Ectodermal cell (in vitro differentiated cells): Measurements from ENCODE around the gene P2RX3.

Experiments used
- H3K27ac ChIP-seq: 2 replicates; pipeline ENCODE4 v1.7.0; 2013; ENCODE audit warnings: mild to moderate bottlenecking, low read depth, low read length; ENCODE audit not compliant: insufficient read depth, poor library complexity, severe bottlenecking
- H3K27me3 ChIP-seq: 2 replicates; pipeline ENCODE4 v1.7.0; 2013; ENCODE audit warnings: mild to moderate bottlenecking, low read length; ENCODE audit not compliant: insufficient read depth, control insufficient read depth, poor library complexity, severe bottlenecking
- H3K36me3 ChIP-seq: one replicate; pipeline ENCODE4 v1.7.0; 2013; ENCODE audit warnings: low read length; ENCODE audit not compliant: control insufficient read depth, insufficient read depth
- H3K4me1 ChIP-seq: one replicate; pipeline ENCODE4 v1.7.0; 2013; ENCODE audit warnings: low read length; ENCODE audit not compliant: control insufficient read depth, insufficient read depth
- H3K4me3 ChIP-seq: 2 replicates; pipeline ENCODE4 v1.7.0; 2013; ENCODE audit warnings: low read depth, low read length, control low read depth; ENCODE audit not compliant: insufficient read depth
- H3K9me3 ChIP-seq: 2 replicates; pipeline ENCODE4 v1.7.0; 2013; ENCODE audit warnings: mild to moderate bottlenecking, low read length, moderate library complexity; ENCODE audit not compliant: control insufficient read depth
- WGBS, 2 experiments: methylation state at CpG; one replicate each; pipeline ENCODE4 v1.1.7; 2013; ENCODE audit warnings: missing lambda C conversion rate in 2 of 2; 5-methylcytosine and 5-hydroxymethylcytosine counted together

Gene P2RX3

GRCh38 chr11:57380975-57381374 lies 42.8 kb downstream of the P2RX3 start, which contains the start of gene PRG3:
Gene PRG3, minus strand, starts transcription at chr11:57381150. Its CDS starts 442 bp downstream, at chr11:57380708.
- WGBS, 2 experiments: 73 to 76% methylated on average over 2 of the region's 2 CpGs
- peaks cover 4% of the 10 kb centered on the region for H3K27me3 ChIP-seq
- no peaks in the 10 kb centered on the region for H3K4me1 ChIP-seq

GRCh38 chr11:57386178-57386940 lies 48.2 kb downstream of the P2RX3 start:
- 84% methylated on average over 4 to 5 of the region's 5 CpGs for WGBS, 2 experiments
- H3K27me3 ChIP-seq: peaks cover 7% of the 10 kb centered on the region

More at GRCh38 chr11:57380975-57381374, 42.8 kb downstream of the P2RX3 start, which contains the start of gene PRG3:
- no peaks in the 10 kb centered on the region for H3K9me3 ChIP-seq
- no peaks in the 10 kb centered on the region for H3K36me3 ChIP-seq
- no peak within 1 kb of the TSS for H3K4me3 ChIP-seq
- no peak within 1 kb of the TSS for H3K27ac ChIP-seq

GRCh38 chr11:57387289-57388030 lies 49.3 kb downstream of the P2RX3 start:
- Histone ChIP-seq H3K27me3 (peaks cover 7% of the 10 kb centered on the region), H3K27ac (no peak overlapping the region)
- 81 to 82% methylated on average over 16 of the region's 16 CpGs for WGBS, 2 experiments

More at GRCh38 chr11:57386178-57386940, 48.2 kb downstream of the P2RX3 start:
- no peak overlapping the region for H3K4me3 ChIP-seq
- no peaks in the 10 kb centered on the region for H3K9me3 ChIP-seq
- H3K4me1 ChIP-seq: no peaks in the 10 kb centered on the region
- no peak overlapping the region for H3K27ac ChIP-seq
- H3K36me3 ChIP-seq: no peaks in the 10 kb centered on the region

GRCh38 chr11:57390535-57390934 lies 52.4 kb downstream of the P2RX3 start, which contains the start of gene PRG2:
Gene PRG2, minus strand, starts transcription at chr11:57390650. Its CDS starts 706 bp downstream, at chr11:57389944.
- H3K4me1 ChIP-seq: no peaks in the 10 kb centered on the region
- H3K36me3 ChIP-seq: no peaks in the 10 kb centered on the region
- peaks cover 7% of the 10 kb centered on the region for H3K27me3 ChIP-seq

More at GRCh38 chr11:57387289-57388030, 49.3 kb downstream of the P2RX3 start:
- H3K9me3 ChIP-seq: no peaks in the 10 kb centered on the region
- no peaks in the 10 kb centered on the region for H3K36me3 ChIP-seq
- no peaks in the 10 kb centered on the region for H3K4me1 ChIP-seq
- no peak overlapping the region for H3K4me3 ChIP-seq

GRCh38 chr11:57391111-57391510 lies 53.0 kb downstream of the P2RX3 start:
- Histone ChIP-seq H3K36me3 (no peaks in the 10 kb centered on the region), H3K4me3 (no peak overlapping the region), H3K27ac (no peak overlapping the region), H3K27me3 (peaks cover 7% of the 10 kb centered on the region), H3K4me1 (no peaks in the 10 kb centered on the region), H3K9me3 (no peaks in the 10 kb centered on the region)
- WGBS, 2 experiments: 94% methylated on average over 2 to 3 of the region's 3 CpGs

More at GRCh38 chr11:57390535-57390934, 52.4 kb downstream of the P2RX3 start, which contains the start of gene PRG2:
- WGBS, 2 experiments: 71 to 81% methylated on average over 2 of the region's 2 CpGs
- H3K9me3 ChIP-seq: no peaks in the 10 kb centered on the region
- H3K4me3 ChIP-seq: no peak within 1 kb of the TSS
- no peak within 1 kb of the TSS for H3K27ac ChIP-seq

GRCh38 chr11:57391539-57391938 lies 53.4 kb downstream of the P2RX3 start:
- no peaks in the 10 kb centered on the region for H3K36me3 ChIP-seq
- peaks cover 7% of the 10 kb centered on the region for H3K27me3 ChIP-seq
- H3K4me3 ChIP-seq: no peak overlapping the region
- H3K4me1 ChIP-seq: no peaks in the 10 kb centered on the region
- H3K9me3 ChIP-seq: no peaks in the 10 kb centered on the region
- 87 to 90% methylated on average over 2 of the region's 2 CpGs for WGBS, 2 experiments
- H3K27ac ChIP-seq: no peak overlapping the region

- Histone ChIP-seq H3K4me1 (no peaks in the 10 kb centered on the region), H3K9me3 (no peaks in the 10 kb centered on the region), H3K27me3 (peaks cover 7% of the 10 kb centered on the region), H3K36me3 (no peaks in the 10 kb centered on the region), H3K27ac (no peak overlapping the region), H3K4me3 (no peak overlapping the region)
- WGBS, 2 experiments: 92 to 100% methylated on average over 2 to 8 of the region's 8 CpGs
These were observed 54.1 kb downstream of the P2RX3 start for GRCh38 chr11:57392066-57392762.

- H3K27me3 ChIP-seq: peaks cover 7% of the 10 kb centered on the region
- no peak overlapping the region for H3K27ac ChIP-seq
- 94 to 97% methylated on average over 4 of the region's 4 CpGs for WGBS, 2 experiments
- no peak overlapping the region for H3K4me3 ChIP-seq
- no peaks in the 10 kb centered on the region for H3K4me1 ChIP-seq
- no peaks in the 10 kb centered on the region for H3K9me3 ChIP-seq
- H3K36me3 ChIP-seq: no peaks in the 10 kb centered on the region
These were observed 54.6 kb downstream of the P2RX3 start for GRCh38 chr11:57392763-57393105.

GRCh38 chr11:57394203-57394965 lies 56.2 kb downstream of the P2RX3 start:
- Histone ChIP-seq H3K9me3 (no peaks in the 10 kb centered on the region), H3K36me3 (no peaks in the 10 kb centered on the region), H3K27me3 (peaks cover 4% of the 10 kb centered on the region), H3K4me1 (no peaks in the 10 kb centered on the region), H3K4me3 (no peak overlapping the region), H3K27ac (no peak overlapping the region)
- 81 to 82% methylated on average over 4 of the region's 4 CpGs for WGBS, 2 experiments
